Nephron (organoid): ENCODE data around the gene SMTN.

Source experiments
- H3K27ac Mint-ChIP-seq, 3 experiments: 2 replicates each; pipeline ENCODE4 v1.8.0; 2020; ENCODE audit warnings: mixed read lengths in 3 of 3, mild to moderate bottlenecking in 2 of 3, moderate library complexity in 1 of 3
- H3K27me3 Mint-ChIP-seq: 2 replicates; pipeline ENCODE4 v1.8.0; 2021; ENCODE audit warnings: low read depth, mild to moderate bottlenecking, moderate library complexity, mixed read lengths
- H3K36me3 Mint-ChIP-seq: 2 replicates; pipeline ENCODE4 v1.8.0; 2020; ENCODE audit warnings: low read depth, mixed read lengths
- H3K4me1 Mint-ChIP-seq: 2 replicates; pipeline ENCODE4 v1.8.0; 2020; ENCODE audit warnings: mixed read lengths
- H3K4me3 Mint-ChIP-seq, 3 experiments: 2 replicates each; pipeline ENCODE4 v1.8.0; 2020; ENCODE audit warnings: mild to moderate bottlenecking in 3 of 3, mixed read lengths in 3 of 3, moderate library complexity in 2 of 3
- H3K9me3 Mint-ChIP-seq: 2 replicates; pipeline ENCODE4 v1.8.0; 2020; ENCODE audit warnings: mixed read lengths
- CTCF ChIP-seq, 3 experiments: fragments of 200-600 bp; sonication (generic); IDR thresholded peaks; one replicate each; pipeline ENCODE4 v1.5.0; 2021; ENCODE audit warnings: antibody characterized with exemption in 3 of 3; ENCODE audit not compliant: unreplicated experiment in 3 of 3

SMTN gene

GRCh38 chr22:31134688-31135087 lies 53.6 kb downstream of the SMTN start:
- no peak overlapping the region for H3K4me3 Mint-ChIP-seq
- H3K4me1 Mint-ChIP-seq = no peaks in the 10 kb centered on the region
- H3K36me3 Mint-ChIP-seq = no peaks in the 10 kb centered on the region
- H3K27ac Mint-ChIP-seq = no peak overlapping the region
- peaks cover 8% of the 10 kb centered on the region for H3K27me3 Mint-ChIP-seq
- TF ChIP-seq CTCF (IDR thresholded peaks at IDR 0.05; ENCODE audit: unreplicated experiment in 3 of 3) = no peak
- no peaks in the 10 kb centered on the region for H3K9me3 Mint-ChIP-seq

- H3K4me1 Mint-ChIP-seq = no peaks in the 10 kb centered on the region
- H3K36me3 Mint-ChIP-seq = no peaks in the 10 kb centered on the region
- H3K27ac Mint-ChIP-seq = no peak overlapping the region
- no peaks in the 10 kb centered on the region for H3K9me3 Mint-ChIP-seq
- TF ChIP-seq CTCF (IDR thresholded peaks at IDR 0.05; ENCODE audit: unreplicated experiment in 3 of 3) = no peak
- peaks cover 11% of the 10 kb centered on the region for H3K27me3 Mint-ChIP-seq
- no peak overlapping the region for H3K4me3 Mint-ChIP-seq
Observed at GRCh38 chr22:31135706-31136105, 54.6 kb downstream of the SMTN start.

- no peaks in the 10 kb centered on the region for H3K9me3 Mint-ChIP-seq
- H3K4me1 Mint-ChIP-seq = no peaks in the 10 kb centered on the region
- no peak overlapping the region for H3K4me3 Mint-ChIP-seq
- no peak for TF ChIP-seq CTCF (IDR thresholded peaks at IDR 0.05; ENCODE audit: unreplicated experiment in 3 of 3)
- H3K36me3 Mint-ChIP-seq = no peaks in the 10 kb centered on the region
- no peak overlapping the region for H3K27ac Mint-ChIP-seq
- H3K27me3 Mint-ChIP-seq = peaks cover 11% of the 10 kb centered on the region
Observed at GRCh38 chr22:31136155-31136554, 55.0 kb downstream of the SMTN start.

- peaks cover 11% of the 10 kb centered on the region for H3K27me3 Mint-ChIP-seq
- H3K4me3 Mint-ChIP-seq = no peak overlapping the region
- H3K9me3 Mint-ChIP-seq = no peaks in the 10 kb centered on the region
- H3K4me1 Mint-ChIP-seq = no peaks in the 10 kb centered on the region
- no peak overlapping the region for H3K27ac Mint-ChIP-seq
- TF ChIP-seq CTCF (IDR thresholded peaks at IDR 0.05; ENCODE audit: unreplicated experiment in 3 of 3) = no peak
- no peaks in the 10 kb centered on the region for H3K36me3 Mint-ChIP-seq
Observed at GRCh38 chr22:31136711-31137110, 55.6 kb downstream of the SMTN start.

GRCh38 chr22:31137721-31138120 lies 56.6 kb downstream of the SMTN start:
- no peak overlapping the region for H3K27ac Mint-ChIP-seq
- no peaks in the 10 kb centered on the region for H3K9me3 Mint-ChIP-seq
- no peak overlapping the region for H3K4me3 Mint-ChIP-seq
- H3K4me1 Mint-ChIP-seq = no peaks in the 10 kb centered on the region
- TF ChIP-seq CTCF (IDR thresholded peaks at IDR 0.05; ENCODE audit: unreplicated experiment in 3 of 3) = no peak
- H3K36me3 Mint-ChIP-seq = no peaks in the 10 kb centered on the region
- H3K27me3 Mint-ChIP-seq = peaks cover 12% of the 10 kb centered on the region

GRCh38 chr22:31138126-31138525 lies 57.0 kb downstream of the SMTN start:
- Mint-ChIP-seq H3K9me3 (no peaks in the 10 kb centered on the region), H3K27me3 (peaks cover 13% of the 10 kb centered on the region), H3K4me1 (no peaks in the 10 kb centered on the region), H3K27ac (no peak overlapping the region), H3K4me3 (no peak overlapping the region), H3K36me3 (no peaks in the 10 kb centered on the region)
- TF ChIP-seq CTCF (IDR thresholded peaks at IDR 0.05; ENCODE audit: unreplicated experiment in 3 of 3) = no peak
